Neural cell (in vitro differentiated cells): ENCODE results near the gene POT1.

Experiments used
- EZH2 ChIP-seq: fragments of 200-600, 300-800 bp; shearing (Covaris generic), sonication (generic); IDR thresholded peaks from 2 replicates; pipeline ENCODE4 v1.6.1; 2014; ENCODE audit warnings: antibody characterized with exemption, low read length, borderline replicate concordance, mild to moderate bottlenecking; ENCODE audit not compliant: insufficient read depth, poor library complexity, severe bottlenecking
- MXI1 ChIP-seq: fragments of 450-650 bp; conservative IDR thresholded peaks from 2 replicates; pipeline ENCODE4 v1.6.1; 2014; ENCODE audit warnings: antibody characterized with exemption, mild to moderate bottlenecking; ENCODE audit not compliant: poor library complexity, severe bottlenecking
- POLR2AphosphoS5 ChIP-seq: IDR thresholded peaks from 2 replicates; pipeline ENCODE4 v1.6.1; 2012
- RAD21 ChIP-seq: fragments of 450-650 bp; conservative IDR thresholded peaks from 2 replicates; pipeline ENCODE4 v1.6.1; 2014; ENCODE audit warnings: antibody characterized with exemption, mild to moderate bottlenecking, moderate library complexity
- TAF1 ChIP-seq: IDR thresholded peaks from 2 replicates; pipeline ENCODE4 v1.6.1; 2012; ENCODE audit warnings: low read depth
- TF ChIP-seq, protein P1 (sequence below): fragments of 450-650 bp; IDR thresholded peaks from 2 replicates; pipeline ENCODE4 v1.5.1; 2014; ENCODE audit warnings: antibody characterized with exemption, mild to moderate bottlenecking, moderate library complexity; ENCODE audit not compliant: poor library complexity, severe bottlenecking

DNA sequence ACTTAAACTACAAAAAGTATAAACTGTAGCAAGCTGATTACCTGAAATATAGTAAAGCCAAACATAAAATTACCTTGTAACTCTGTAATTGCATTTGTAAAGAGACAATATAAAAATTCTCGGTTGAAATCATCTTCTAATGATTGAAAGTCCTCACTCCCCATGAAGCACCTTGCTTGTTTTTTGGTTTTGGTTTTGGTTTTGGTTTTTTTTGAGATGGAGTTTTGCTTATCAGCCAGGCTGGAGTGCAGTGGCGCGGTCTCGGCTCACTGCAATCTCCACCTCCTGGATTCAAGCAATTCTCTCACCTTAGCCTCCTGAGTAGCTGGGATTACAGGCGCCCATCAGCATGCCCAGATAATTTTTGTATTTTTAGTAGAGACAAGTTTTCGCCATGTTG is 130.2 kb downstream of the POT1 start:
- TF ChIP-seq EZH2: no peak
- no peak for TF ChIP-seq MXI1
- TF ChIP-seq, protein P1, sequence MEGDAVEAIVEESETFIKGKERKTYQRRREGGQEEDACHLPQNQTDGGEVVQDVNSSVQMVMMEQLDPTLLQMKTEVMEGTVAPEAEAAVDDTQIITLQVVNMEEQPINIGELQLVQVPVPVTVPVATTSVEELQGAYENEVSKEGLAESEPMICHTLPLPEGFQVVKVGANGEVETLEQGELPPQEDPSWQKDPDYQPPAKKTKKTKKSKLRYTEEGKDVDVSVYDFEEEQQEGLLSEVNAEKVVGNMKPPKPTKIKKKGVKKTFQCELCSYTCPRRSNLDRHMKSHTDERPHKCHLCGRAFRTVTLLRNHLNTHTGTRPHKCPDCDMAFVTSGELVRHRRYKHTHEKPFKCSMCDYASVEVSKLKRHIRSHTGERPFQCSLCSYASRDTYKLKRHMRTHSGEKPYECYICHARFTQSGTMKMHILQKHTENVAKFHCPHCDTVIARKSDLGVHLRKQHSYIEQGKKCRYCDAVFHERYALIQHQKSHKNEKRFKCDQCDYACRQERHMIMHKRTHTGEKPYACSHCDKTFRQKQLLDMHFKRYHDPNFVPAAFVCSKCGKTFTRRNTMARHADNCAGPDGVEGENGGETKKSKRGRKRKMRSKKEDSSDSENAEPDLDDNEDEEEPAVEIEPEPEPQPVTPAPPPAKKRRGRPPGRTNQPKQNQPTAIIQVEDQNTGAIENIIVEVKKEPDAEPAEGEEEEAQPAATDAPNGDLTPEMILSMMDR: no peak
- no peak for TF ChIP-seq TAF1
- no peak for TF ChIP-seq POLR2AphosphoS5
- no peak for TF ChIP-seq RAD21
